NB4 (cell line): ENCODE results near the gene ZNF705A.
"Not testable (repeated sequence)": the region's sequence is repeated elsewhere in the genome, so short reads cannot be mapped to it uniquely, and the experiment has no call there.

Experiments
- MYC ChIP-seq: IDR thresholded peaks from 2 replicates; pipeline ENCODE4 v1.6.1; 2011; ENCODE audit warnings: low read depth, low read length
- POLR2A ChIP-seq: IDR thresholded peaks from 2 replicates; pipeline ENCODE4 v1.6.1; 2011; ENCODE audit warnings: mild to moderate bottlenecking; ENCODE audit not compliant: insufficient read length; ENCODE audit errors: extremely low read depth
- TF ChIP-seq, protein P1 (sequence below): IDR thresholded peaks from one replicate; pipeline ENCODE4 v1.5.1; 2012; ENCODE audit warnings: low read depth, low read length

DNA sequence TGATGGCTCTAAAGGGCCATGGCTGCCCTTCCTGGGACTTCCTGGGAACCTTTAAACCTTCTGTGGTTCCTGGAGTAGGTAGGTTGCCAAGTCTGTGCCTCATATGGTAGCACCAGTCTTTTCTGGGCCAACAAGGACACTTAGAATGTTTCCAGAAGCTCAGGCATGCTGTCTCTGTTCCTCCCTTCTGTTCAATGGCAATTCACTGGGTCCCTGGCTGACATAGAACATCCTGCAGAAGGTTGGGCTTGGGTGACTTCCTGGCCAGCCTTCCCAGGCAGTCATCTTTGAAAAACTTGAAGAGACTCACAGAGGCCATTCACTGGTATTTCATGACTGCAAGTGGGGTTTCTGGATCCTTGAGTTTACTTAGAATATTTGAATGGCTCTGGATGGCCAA is 24.5 kb downstream of the ZNF705A start:
- TF ChIP-seq, protein P1, sequence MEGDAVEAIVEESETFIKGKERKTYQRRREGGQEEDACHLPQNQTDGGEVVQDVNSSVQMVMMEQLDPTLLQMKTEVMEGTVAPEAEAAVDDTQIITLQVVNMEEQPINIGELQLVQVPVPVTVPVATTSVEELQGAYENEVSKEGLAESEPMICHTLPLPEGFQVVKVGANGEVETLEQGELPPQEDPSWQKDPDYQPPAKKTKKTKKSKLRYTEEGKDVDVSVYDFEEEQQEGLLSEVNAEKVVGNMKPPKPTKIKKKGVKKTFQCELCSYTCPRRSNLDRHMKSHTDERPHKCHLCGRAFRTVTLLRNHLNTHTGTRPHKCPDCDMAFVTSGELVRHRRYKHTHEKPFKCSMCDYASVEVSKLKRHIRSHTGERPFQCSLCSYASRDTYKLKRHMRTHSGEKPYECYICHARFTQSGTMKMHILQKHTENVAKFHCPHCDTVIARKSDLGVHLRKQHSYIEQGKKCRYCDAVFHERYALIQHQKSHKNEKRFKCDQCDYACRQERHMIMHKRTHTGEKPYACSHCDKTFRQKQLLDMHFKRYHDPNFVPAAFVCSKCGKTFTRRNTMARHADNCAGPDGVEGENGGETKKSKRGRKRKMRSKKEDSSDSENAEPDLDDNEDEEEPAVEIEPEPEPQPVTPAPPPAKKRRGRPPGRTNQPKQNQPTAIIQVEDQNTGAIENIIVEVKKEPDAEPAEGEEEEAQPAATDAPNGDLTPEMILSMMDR, result not testable (repeated sequence)
- TF ChIP-seq POLR2A, MYC: not testable (repeated sequence)
